GM23338 (cell line): ENCODE measurements around the gene ZBTB7C. TPM values are rescaled to one million over a fixed set of nuclear protein-coding genes. Genes with fewer than 3 reads are reported as not detected.

Source experiments
- ATAC-seq: fragments of 200-7000 bp; cut with Tn5 transposase; 3 replicates; pipeline ENCODE4 v1.9.1; 2020
- DNase-seq: peaks from one replicate; pipeline ENCODE4 v3.0.0-alpha.2; 2015; ENCODE audit warnings: low spot score
- H2AFZ ChIP-seq: fragments of 200-600 bp; sonication (generic); 2 replicates; pipeline ENCODE4 v1.8.0; 2016; ENCODE audit warnings: antibody characterized with exemption, mild to moderate bottlenecking, moderate library complexity
- H3F3A ChIP-seq: fragments of 200-600 bp; sonication (generic); replicated peaks from 2 replicates; pipeline ENCODE4 v1.8.0; 2017; ENCODE audit warnings: antibody characterized with exemption, mixed run types, low read depth
- H3K27ac ChIP-seq: fragments of 200-600 bp; sonication (generic); 2 replicates; pipeline ENCODE4 v1.6.1; 2016; ENCODE audit warnings: low read depth
- H3K27me3 ChIP-seq: fragments of 200-600 bp; sonication (generic); 2 replicates; pipeline ENCODE4 v1.8.0; 2016; ENCODE audit warnings: mild to moderate bottlenecking, mixed run types, moderate library complexity; ENCODE audit not compliant: insufficient read depth
- H3K36me3 ChIP-seq: fragments of 200-600 bp; sonication (generic); 2 replicates; pipeline ENCODE4 v1.8.0; 2016; ENCODE audit warnings: mild to moderate bottlenecking; ENCODE audit not compliant: insufficient read depth
- H3K4me1 ChIP-seq: fragments of 200-600 bp; sonication (generic); 2 replicates; pipeline ENCODE4 v1.8.0; 2016; ENCODE audit warnings: mild to moderate bottlenecking, moderate library complexity; ENCODE audit not compliant: insufficient read depth
- H3K4me2 ChIP-seq: fragments of 200-600 bp; sonication (generic); 2 replicates; pipeline ENCODE4 v1.7.1; 2017; ENCODE audit warnings: mixed run types
- H3K4me3 ChIP-seq: fragments of 200-600 bp; sonication (generic); 2 replicates; pipeline ENCODE4 v1.6.1; 2016; ENCODE audit warnings: mixed run types
- H3K79me2 ChIP-seq: fragments of 200-600 bp; sonication (generic); replicated peaks from 2 replicates; pipeline ENCODE4 v1.8.0; 2017; ENCODE audit warnings: mild to moderate bottlenecking; ENCODE audit not compliant: insufficient read depth
- H3K9me2 ChIP-seq: fragments of 200-600 bp; sonication (generic); 2 replicates; pipeline ENCODE4 v1.8.0; 2017; ENCODE audit not compliant: insufficient read depth
- H4K20me1 ChIP-seq: fragments of 200-600 bp; sonication (generic); replicated peaks from 2 replicates; pipeline ENCODE4 v1.8.0; 2017; ENCODE audit warnings: mild to moderate bottlenecking; ENCODE audit not compliant: insufficient read depth
- H3K27ac Mint-ChIP-seq: 2 replicates; pipeline ENCODE4 v1.8.0; 2020; ENCODE audit warnings: inconsistent platforms, mild to moderate bottlenecking, moderate library complexity, mixed read lengths
- H3K27me3 Mint-ChIP-seq: 3 replicates; pipeline ENCODE4 v1.8.0; 2022; ENCODE audit warnings: low read depth, mild to moderate bottlenecking, moderate library complexity, mixed read lengths, inconsistent platforms; ENCODE audit not compliant: insufficient read depth, poor library complexity
- H3K36me3 Mint-ChIP-seq: 3 replicates; pipeline ENCODE4 v1.8.0; 2021; ENCODE audit warnings: low read depth, mild to moderate bottlenecking, inconsistent platforms, moderate library complexity, mixed read lengths
- H3K4me1 Mint-ChIP-seq: 3 replicates; pipeline ENCODE4 v1.8.0; 2020; ENCODE audit warnings: mild to moderate bottlenecking, inconsistent platforms, mixed read lengths
- H3K4me3 Mint-ChIP-seq: 3 replicates; pipeline ENCODE4 v1.8.0; 2021; ENCODE audit warnings: moderate library complexity, mild to moderate bottlenecking, inconsistent platforms, mixed read lengths
- H3K9me3 Mint-ChIP-seq: 3 replicates; pipeline ENCODE4 v1.8.0; 2020; ENCODE audit warnings: moderate library complexity, mild to moderate bottlenecking, inconsistent platforms, mixed read lengths
- CREB1 ChIP-seq: fragments of 250-450 bp; sonication (Bioruptor Pico); IDR thresholded peaks from 2 replicates; pipeline ENCODE4 v1.5.0; 2020; ENCODE audit warnings: low read depth, mild to moderate bottlenecking, moderate library complexity
- ETS1 ChIP-seq: IDR thresholded peaks from 2 replicates; pipeline ENCODE4 v1.6.1; 2016; ENCODE audit warnings: antibody characterized with exemption
- EZH2 ChIP-seq: fragments of 200-600 bp; sonication (generic); IDR thresholded peaks from one replicate; pipeline ENCODE4 v1.8.0; 2017; ENCODE audit warnings: antibody characterized with exemption, mild to moderate bottlenecking, low read depth; ENCODE audit not compliant: unreplicated experiment
- EZH2phosphoT487 ChIP-seq: fragments of 200-600 bp; sonication (generic); IDR thresholded peaks from one replicate; pipeline ENCODE4 v1.8.1; 2018; ENCODE audit warnings: antibody characterized with exemption; ENCODE audit not compliant: unreplicated experiment
- JUNB ChIP-seq: IDR thresholded peaks from one replicate; pipeline ENCODE4 v1.6.1; 2016; ENCODE audit warnings: antibody characterized with exemption; ENCODE audit not compliant: unreplicated experiment
- NANOG ChIP-seq: IDR thresholded peaks from 2 replicates; pipeline ENCODE4 v1.6.1; 2016; ENCODE audit warnings: antibody characterized with exemption, borderline replicate concordance
- REST ChIP-seq: IDR thresholded peaks from one replicate; pipeline ENCODE4 v1.6.1; 2018; ENCODE audit warnings: antibody characterized with exemption; ENCODE audit not compliant: unreplicated experiment
- STAT1 ChIP-seq: IDR thresholded peaks from one replicate; pipeline ENCODE4 v1.6.1; 2016; ENCODE audit warnings: antibody characterized with exemption; ENCODE audit not compliant: unreplicated experiment
- ZNF114 ChIP-seq: fragments of 250-450 bp; sonication (Bioruptor Pico); IDR thresholded peaks from 2 replicates; pipeline ENCODE4 v1.5.0; 2020; ENCODE audit warnings: mild to moderate bottlenecking, moderate library complexity
- ZNF331 ChIP-seq: fragments of 250-450 bp; sonication (Bioruptor Pico); IDR thresholded peaks from 2 replicates; pipeline ENCODE4 v1.5.0; 2020; ENCODE audit warnings: low read depth, mild to moderate bottlenecking, moderate library complexity
- ZNF462 ChIP-seq: fragments of 250-450 bp; sonication (Bioruptor Pico); IDR thresholded peaks from 2 replicates; pipeline ENCODE4 v1.5.0; 2020; ENCODE audit warnings: mild to moderate bottlenecking, moderate library complexity
- polyA plus RNA-seq: library from polyadenylated mRNA; unstranded; fragments of >200 nt; fragmentation: Nextera tagmentation; extraction: Ambion mirVana; gene quantifications from 2 replicates; pipeline ENCODE4 v1.2.1, GENCODE V29; 2016
- total RNA-seq: library from RNA; depleted of rRNA; stranded (reverse); fragments of >200 nt; shearing (Covaris generic); gene quantifications from 2 replicates; pipeline ENCODE4 v1.2.3, GENCODE V29; 2014

The ZBTB7C gene
- total and polyA plus RNA-seq, 2 experiments from 2014 or later: 0.03 to 0.14 TPM

- no peak for TF ChIP-seq REST
- TF ChIP-seq EZH2: no peak
- TF ChIP-seq NANOG: no peak
- no peak for TF ChIP-seq CREB1 (CRISPR knock-in tag)
- TF ChIP-seq ZNF331 (CRISPR knock-in tag): no peak
- no peak for TF ChIP-seq ZNF114 (CRISPR knock-in tag)
- no peak for TF ChIP-seq ETS1
These were observed 226.4 kb downstream of the ZBTB7C start (continued) for GRCh38 chr18:48182779-48183178.

- no peaks in the 10 kb centered on the region for H3K36me3 ChIP-seq
- Mint-ChIP-seq H3K9me3 (no peaks in the 10 kb centered on the region), H3K4me1 (peaks cover 18% of the 10 kb centered on the region), H3K4me3 (no peak overlapping the region), H3K36me3 (no peaks in the 10 kb centered on the region), H3K27ac (no peak overlapping the region), H3K27me3 (no peaks in the 10 kb centered on the region)
- H2AFZ ChIP-seq: 0 out of 2 replicates have a peak overlapping the region, but pooled peaks have one; percentile 47
- no peak for ATAC-seq
- no peaks in the 10 kb centered on the region for H3F3A ChIP-seq
- H3K27me3 ChIP-seq: no peaks in the 10 kb centered on the region
- no peak for DNase-seq
- no peak overlapping the region for H3K27ac ChIP-seq
- H3K79me2 ChIP-seq: no peaks in the 10 kb centered on the region
- no peak overlapping the region for H3K4me3 ChIP-seq
- no peak overlapping the region for H3K4me2 ChIP-seq
- H3K4me1 ChIP-seq: peaks cover 14% of the 10 kb centered on the region
- no peaks in the 10 kb centered on the region for H3K9me2 ChIP-seq
- no peaks in the 10 kb centered on the region; the same call in 1 of the 2 replicates for H4K20me1 ChIP-seq
- TF ChIP-seq JUNB: no peak
- TF ChIP-seq ZNF331 (CRISPR knock-in tag): no peak
- no peak for TF ChIP-seq CREB1 (CRISPR knock-in tag)
- TF ChIP-seq REST: no peak
- TF ChIP-seq NANOG: no peak
- TF ChIP-seq STAT1: no peak
- no peak for TF ChIP-seq EZH2phosphoT487
- TF ChIP-seq ZNF462 (CRISPR knock-in tag): no peak
These were observed 227.3 kb downstream of the ZBTB7C start for GRCh38 chr18:48181857-48182256.
